Activated T-cell treated with anti-CD3 and anti-CD28 coated beads, Interleukin-2, amount 50 U/mL, for 72 hours (primary cell): ENCODE data around the gene PSMB9. TPM values are rescaled to one million over a fixed set of nuclear protein-coding genes. Genes with fewer than 3 reads are reported as not detected.
"Not testable (repeated sequence)": the region's sequence is repeated elsewhere in the genome, so short reads cannot be mapped to it uniquely, and the experiment has no call there.

Experiments
- ATAC-seq, 2 donors: fragments of 150-1000 bp; cut with Tn5 transposase; replicated peaks in 1 of 2; 2 replicates each; pipeline ENCODE4 v1.10.0; 2021; ENCODE audit warnings: moderate library complexity in 2 of 2, mild to moderate bottlenecking in 1 of 2
- DNase-seq, 2 donors: peaks; one replicate each; pipeline ENCODE4 v3.0.0; 2021 to 2022; ENCODE audit warnings: mixed read lengths in 1 of 2
- H3K27ac Mint-ChIP-seq: one replicate; pipeline ENCODE4 v1.8.0; 2022; ENCODE audit warnings: mild to moderate bottlenecking, moderate library complexity, mixed read lengths
- H3K27me3 Mint-ChIP-seq: one replicate; pipeline ENCODE4 v1.8.0; 2022; ENCODE audit warnings: low read depth, mixed read lengths
- H3K36me3 Mint-ChIP-seq, 2 donors: one replicate each; pipeline ENCODE4 v1.8.0; 2022; ENCODE audit warnings: mixed read lengths in 2 of 2, mild to moderate bottlenecking in 1 of 2; ENCODE audit not compliant: insufficient read depth in 2 of 2
- H3K4me1 Mint-ChIP-seq: one replicate; pipeline ENCODE4 v1.8.0; 2022; ENCODE audit warnings: low read depth, mixed read lengths
- H3K4me3 Mint-ChIP-seq, 2 donors: one replicate each; pipeline ENCODE4 v1.8.0; 2022; ENCODE audit warnings: mild to moderate bottlenecking in 2 of 2, mixed read lengths in 2 of 2, moderate library complexity in 2 of 2
- H3K9me3 Mint-ChIP-seq, 2 donors: one replicate each; pipeline ENCODE4 v1.8.0; 2022; ENCODE audit warnings: mixed read lengths in 2 of 2
- total RNA-seq, 2 donors: library from RNA; stranded (reverse); gene quantifications; one replicate each; pipeline ENCODE4 v1.2.3, GENCODE V29; 2022

Gene PSMB9
- total RNA-seq, 2 donors from 2014 or later: 271 to 299 TPM

DNA sequence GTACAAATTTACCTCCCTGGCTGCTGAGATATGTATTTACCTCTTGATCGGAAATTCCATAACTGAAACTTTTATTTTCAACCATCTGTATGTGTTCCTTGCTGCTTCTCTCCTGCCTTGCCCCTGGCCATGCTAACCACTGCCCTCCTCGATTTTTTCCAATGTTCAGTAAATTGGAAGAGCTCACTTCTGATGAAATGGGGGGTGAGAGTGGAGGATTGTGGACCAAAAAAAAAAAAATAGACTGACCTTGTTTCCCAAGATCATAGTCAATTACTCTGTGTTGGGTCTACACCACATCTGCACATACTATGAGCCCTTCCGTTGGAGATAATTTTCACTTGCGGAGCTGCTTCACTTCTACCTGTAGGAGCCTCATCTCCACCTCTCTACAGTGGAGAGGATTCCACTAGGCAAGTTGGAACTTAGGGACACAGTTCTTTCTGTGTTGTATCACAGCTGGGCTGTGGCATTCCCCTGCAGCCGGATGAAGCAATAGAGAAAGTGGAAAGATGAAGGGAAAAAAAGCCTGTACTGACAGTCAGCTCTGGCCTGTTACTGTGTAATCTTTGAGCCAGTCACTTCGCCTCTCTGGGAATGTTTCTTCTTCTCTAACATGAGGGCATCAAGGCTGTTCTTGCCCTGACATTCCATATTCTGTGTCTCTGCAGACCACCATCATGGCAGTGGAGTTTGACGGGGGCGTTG, 1.6 kb downstream of the PSMB9 start:
- DNase-seq: no peak
- peak overlapping the region; percentile 99 for H3K27ac Mint-ChIP-seq
- H3K9me3 Mint-ChIP-seq: no peaks in the 10 kb centered on the region
- H3K36me3 Mint-ChIP-seq: peaks cover 44 to 74% of the 10 kb centered on the region in 2 donors
- peaks cover 72% of the 10 kb centered on the region for H3K4me1 Mint-ChIP-seq
- no peaks in the 10 kb centered on the region for H3K27me3 Mint-ChIP-seq
- H3K4me3 Mint-ChIP-seq: peak overlapping the region; percentile 94 to 100
- no peak for ATAC-seq

DNA sequence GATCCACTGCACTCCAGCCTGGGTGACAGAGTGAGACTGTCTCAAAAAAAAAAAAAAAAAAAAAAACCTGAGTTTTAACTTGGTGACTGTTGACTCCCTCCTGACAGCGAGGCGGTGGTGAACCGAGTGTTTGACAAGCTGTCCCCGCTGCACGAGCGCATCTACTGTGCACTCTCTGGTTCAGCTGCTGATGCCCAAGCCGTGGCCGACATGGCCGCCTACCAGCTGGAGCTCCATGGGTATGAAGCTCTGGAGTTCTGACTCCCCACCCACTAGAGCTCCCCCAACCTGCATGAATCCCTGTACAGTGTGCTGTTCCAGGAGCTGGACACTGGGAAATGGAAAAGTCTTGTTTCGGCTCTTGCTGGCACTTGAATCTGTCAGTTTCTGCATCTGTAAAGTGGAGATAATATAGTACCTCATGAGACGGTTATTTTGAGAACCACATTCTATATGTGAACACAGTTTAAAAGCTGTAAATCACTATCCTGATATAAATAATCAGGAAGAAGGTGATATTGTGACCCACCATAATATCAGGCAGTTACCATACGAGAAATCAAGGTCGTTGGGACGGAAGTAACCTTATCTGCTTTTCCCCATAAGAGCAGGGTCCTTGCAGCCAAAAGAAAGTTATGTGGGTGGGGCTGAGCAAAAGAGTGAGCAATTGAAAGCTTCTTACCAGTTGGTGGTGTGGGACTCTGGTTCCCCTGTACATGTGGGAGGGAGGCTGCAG, 3.3 kb downstream of the PSMB9 start:
- Mint-ChIP-seq H3K9me3 (no peaks in the 10 kb centered on the region), H3K36me3 (peaks cover 31 to 63% of the 10 kb centered on the region in 2 donors), H3K4me3 (peak overlapping the region; percentile 43 to 94), H3K4me1 (peaks cover 66% of the 10 kb centered on the region), H3K27me3 (no peaks in the 10 kb centered on the region), H3K27ac (peak overlapping the region; percentile 72)
- ATAC-seq (no peak), DNase-seq (no peak)

DNA sequence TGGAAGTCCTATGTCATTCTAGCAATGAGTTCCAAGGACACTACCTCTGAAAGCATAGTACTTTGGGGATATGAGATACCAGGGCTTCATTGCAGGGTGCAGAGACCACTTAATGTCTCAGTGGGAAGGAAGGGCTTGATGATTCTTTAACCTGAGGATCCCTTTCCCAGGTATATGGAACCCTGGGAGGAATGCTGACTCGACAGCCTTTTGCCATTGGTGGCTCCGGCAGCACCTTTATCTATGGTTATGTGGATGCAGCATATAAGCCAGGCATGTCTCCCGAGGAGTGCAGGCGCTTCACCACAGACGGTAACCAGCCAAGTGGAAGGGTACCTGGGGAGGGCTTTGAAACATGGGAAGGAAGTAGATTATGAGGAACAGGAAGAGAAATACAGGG, 4.2 kb downstream of the PSMB9 start:
- ATAC-seq (no peak), DNase-seq (no peak)
- Mint-ChIP-seq H3K36me3 (peaks cover 25 to 56% of the 10 kb centered on the region in 2 donors), H3K27me3 (no peaks in the 10 kb centered on the region), H3K4me1 (peaks cover 66% of the 10 kb centered on the region), H3K9me3 (no peaks in the 10 kb centered on the region), H3K4me3 (peak overlapping the region in 1 of 2 donors; percentile 94), H3K27ac (no peak overlapping the region)

DNA sequence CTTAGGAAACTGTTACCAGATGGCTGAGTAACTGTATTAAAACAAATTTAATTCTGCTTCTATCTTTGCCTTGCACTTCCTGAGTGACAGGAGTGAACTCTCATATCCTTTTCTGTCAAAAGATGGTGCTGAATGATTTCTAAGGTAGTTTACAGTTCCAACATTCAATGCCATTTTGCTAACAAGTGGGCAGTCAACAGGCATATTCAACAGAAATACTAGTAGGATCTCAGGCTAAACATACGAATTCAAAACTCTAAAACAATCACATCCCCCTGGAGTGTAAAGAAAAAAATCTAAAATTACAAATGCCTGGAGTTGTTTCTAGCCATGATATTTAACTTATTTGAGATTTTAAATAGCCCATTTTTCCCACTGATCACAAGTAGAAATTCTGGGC, 6.7 kb downstream of the PSMB9 start:
- H3K9me3 Mint-ChIP-seq: no peaks in the 10 kb centered on the region
- no peak overlapping the region for H3K4me3 Mint-ChIP-seq
- DNase-seq (no peak), ATAC-seq (no peak)
- peaks cover 64% of the 10 kb centered on the region for H3K4me1 Mint-ChIP-seq
- peak overlapping the region; percentile 18 for H3K27ac Mint-ChIP-seq
- H3K27me3 Mint-ChIP-seq: no peaks in the 10 kb centered on the region
- peaks cover 13 to 41% of the 10 kb centered on the region in 2 donors for H3K36me3 Mint-ChIP-seq

DNA sequence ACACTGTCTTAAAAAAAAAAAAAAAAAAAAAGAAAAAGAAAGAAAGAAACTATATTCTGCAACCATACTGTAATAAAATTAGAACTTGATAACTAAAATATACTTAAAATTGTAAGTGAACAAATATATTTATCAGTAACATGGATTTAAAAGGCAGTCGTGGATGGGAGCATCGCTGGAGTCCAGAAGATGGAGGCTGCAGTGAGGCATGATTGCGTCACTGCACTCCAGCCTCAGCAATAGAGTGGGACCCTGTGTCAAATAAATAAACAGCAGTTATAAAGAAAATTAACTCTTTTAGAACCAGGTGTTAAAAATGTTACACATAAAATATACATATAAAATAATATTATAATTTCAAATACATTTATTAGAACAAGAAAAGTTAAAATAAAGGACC, 8.7 kb downstream of the PSMB9 start:
- Mint-ChIP-seq H3K36me3 (peaks cover 3 to 23% of the 10 kb centered on the region in 2 donors), H3K4me1 (peaks cover 64% of the 10 kb centered on the region), H3K27ac (no peak overlapping the region)

DNA sequence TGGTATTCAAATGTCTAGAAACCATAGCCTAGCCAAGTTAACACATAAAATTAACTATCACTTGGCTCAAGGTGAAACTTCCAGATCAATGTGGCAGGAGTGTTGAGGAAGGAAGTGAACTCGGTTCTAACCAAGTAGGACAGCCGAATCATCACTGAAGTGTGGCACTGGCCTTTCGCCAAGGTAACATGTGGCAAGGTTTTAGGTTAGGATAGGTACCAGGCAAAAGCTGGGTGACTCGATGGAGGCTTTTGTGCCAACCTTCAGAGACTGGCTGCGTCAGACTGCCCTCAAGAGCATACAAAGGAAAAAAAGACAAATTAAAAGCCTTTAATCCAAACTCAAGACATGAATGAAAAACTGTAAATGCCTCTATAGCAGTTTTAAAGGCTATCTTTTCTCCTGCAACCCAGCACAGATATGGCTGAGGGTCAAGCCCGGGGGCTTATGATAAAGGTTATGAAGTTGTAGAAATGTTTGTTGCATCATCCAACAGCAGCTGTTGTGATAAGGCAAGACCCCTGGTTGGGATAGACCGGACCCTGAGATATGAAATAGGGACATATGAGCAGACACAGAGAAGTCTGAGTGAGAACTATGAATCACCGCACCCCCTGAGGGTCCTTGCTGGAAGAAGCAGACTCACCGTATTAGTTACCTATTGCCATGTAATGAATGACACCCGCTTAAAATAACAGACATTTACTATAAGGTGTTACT, 11.9 kb downstream of the PSMB9 start:
- Mint-ChIP-seq H3K27me3 (no peaks in the 10 kb centered on the region), H3K4me3 (no peak overlapping the region), H3K9me3 (no peaks in the 10 kb centered on the region), H3K27ac (peak overlapping the region; percentile 84), H3K36me3 (peaks cover 0 to 4% of the 10 kb centered on the region in 2 donors), H3K4me1 (peaks cover 43% of the 10 kb centered on the region)
- ATAC-seq (peak in 1 of 2 donors; percentile 30), DNase-seq (no peak)

More for the DNA sequence above, 8.7 kb downstream of the PSMB9 start:
- Mint-ChIP-seq H3K4me3 (no peak overlapping the region), H3K27me3 (no peaks in the 10 kb centered on the region), H3K9me3 (no peaks in the 10 kb centered on the region)
- DNase-seq (no peak), ATAC-seq (no peak)

DNA sequence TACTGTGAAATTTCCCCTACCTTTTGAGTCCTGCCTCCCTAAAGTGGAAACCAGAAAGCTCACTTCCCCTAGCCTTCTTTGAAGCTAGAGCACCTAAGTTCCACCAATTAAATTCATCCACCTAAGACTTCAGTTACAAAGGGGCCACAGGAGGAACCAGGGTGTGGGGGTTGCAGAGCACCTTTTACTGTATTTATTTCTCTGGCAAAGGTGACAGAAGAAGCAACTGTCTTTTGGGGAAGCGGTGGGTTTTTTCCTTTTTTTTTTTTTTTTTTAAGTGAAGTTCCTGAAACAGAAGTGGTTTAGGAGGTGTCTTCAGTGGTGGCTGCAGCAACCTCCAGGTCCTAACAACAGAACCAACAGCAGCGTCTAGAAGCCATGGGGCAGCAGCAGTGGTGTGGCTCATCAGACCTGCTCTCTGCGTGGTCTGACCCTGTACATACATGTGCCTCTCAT, 13.1 kb downstream of the PSMB9 start:
- H3K27ac Mint-ChIP-seq: peak overlapping the region; percentile 84
- H3K4me3 Mint-ChIP-seq: peak overlapping the region; percentile 53 to 68
- ATAC-seq (peak; percentile 57 to 61), DNase-seq (no peak)
- H3K4me1 Mint-ChIP-seq: peaks cover 37% of the 10 kb centered on the region
- H3K27me3 Mint-ChIP-seq: no peaks in the 10 kb centered on the region
- H3K36me3 Mint-ChIP-seq: peaks cover 0 to 1% of the 10 kb centered on the region in 2 donors
- no peaks in the 10 kb centered on the region for H3K9me3 Mint-ChIP-seq

DNA sequence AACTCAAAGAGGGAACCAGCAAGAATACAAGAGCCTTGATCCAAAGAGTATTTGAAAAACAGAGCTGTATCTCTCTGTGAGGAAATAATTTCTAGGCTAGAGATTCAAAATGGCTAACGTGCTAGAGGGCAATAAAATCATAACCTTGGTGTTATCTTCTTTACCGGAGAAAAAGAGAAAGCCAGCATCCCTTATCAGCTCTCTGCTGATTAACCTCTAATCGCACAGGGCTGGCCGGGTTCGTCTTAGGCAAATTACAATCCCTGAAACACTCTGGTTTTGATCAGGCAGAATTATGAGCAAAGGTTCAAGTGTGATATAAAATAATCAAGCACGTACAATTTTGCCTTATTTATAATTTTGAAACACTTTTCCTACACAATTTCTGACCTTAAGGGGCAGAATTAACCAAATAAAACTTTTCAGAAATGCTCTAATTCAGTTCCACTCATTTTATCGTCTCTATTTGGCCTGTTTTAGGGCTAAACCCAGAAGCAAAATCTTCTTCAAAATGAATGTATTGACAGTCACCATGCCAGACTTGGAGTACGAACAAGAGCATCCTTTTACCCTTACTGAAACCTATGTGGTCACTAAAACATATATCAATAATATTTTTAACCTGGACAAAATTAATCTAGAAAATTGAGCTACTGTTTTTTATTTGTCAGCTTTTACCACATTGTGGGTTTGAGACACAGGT, 13.7 kb downstream of the PSMB9 start:
- peaks cover 37% of the 10 kb centered on the region for H3K4me1 Mint-ChIP-seq
- H3K27ac Mint-ChIP-seq: peak overlapping the region; percentile 84
- DNase-seq: no peak
- peak; percentile 31 to 49 for ATAC-seq
- H3K36me3 Mint-ChIP-seq: peaks cover 0 to 1% of the 10 kb centered on the region in 2 donors
- no peaks in the 10 kb centered on the region for H3K27me3 Mint-ChIP-seq
- H3K9me3 Mint-ChIP-seq: no peaks in the 10 kb centered on the region
- peak overlapping the region in 1 of 2 donors; percentile 68 for H3K4me3 Mint-ChIP-seq

DNA sequence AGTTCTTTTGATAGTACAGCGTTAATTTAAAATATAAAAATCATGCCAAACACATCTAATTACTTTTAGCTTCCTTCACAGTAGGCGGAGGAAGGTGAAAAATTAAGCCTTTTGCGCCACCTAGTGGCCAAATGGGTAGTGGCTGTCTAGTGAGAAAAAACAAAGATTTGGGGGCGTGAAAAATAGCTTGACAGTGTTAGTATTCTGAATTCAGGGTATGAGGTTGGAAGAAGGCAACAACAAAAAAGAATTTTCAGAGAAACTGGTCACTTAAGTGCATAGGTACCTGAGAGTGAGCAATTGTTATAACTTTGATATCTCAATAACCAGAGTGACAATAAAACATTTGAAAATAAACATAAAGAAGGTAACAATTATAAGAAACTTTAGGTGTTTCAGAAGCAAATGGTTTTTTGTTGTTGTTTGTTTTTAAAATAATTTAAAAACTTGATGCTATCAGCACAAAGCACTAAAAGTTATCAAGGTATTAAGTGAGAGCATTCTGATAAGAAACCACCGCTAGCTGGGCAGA, 14.3 kb downstream of the PSMB9 start:
- Mint-ChIP-seq H3K27ac (no peak overlapping the region), H3K27me3 (no peaks in the 10 kb centered on the region), H3K4me3 (no peak overlapping the region)

DNA sequence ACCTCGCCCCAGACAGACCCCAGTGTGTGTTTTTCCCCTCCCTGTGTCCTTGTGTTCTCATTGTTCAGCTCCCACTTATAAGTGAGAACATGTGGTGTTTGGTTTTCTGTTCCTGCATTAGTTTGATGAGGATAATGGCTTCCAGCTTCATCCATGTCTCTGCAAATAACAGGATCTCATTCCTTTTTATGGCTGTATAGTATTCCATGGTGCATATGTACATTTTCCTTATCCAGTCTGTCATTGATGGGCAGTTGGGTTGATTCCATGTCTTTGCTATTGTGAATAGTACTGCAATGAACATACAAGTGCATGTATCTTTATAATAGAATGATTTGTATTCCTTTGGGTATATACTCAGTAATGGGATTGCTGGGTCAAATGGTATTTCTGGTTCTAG, 20.0 kb downstream of the PSMB9 start:
- not testable (repeated sequence) for H3K27ac Mint-ChIP-seq, H3K4me3 Mint-ChIP-seq, DNase-seq, H3K27me3 Mint-ChIP-seq, ATAC-seq, H3K4me1 Mint-ChIP-seq, H3K36me3 Mint-ChIP-seq, H3K9me3 Mint-ChIP-seq

More for the DNA sequence above, 14.3 kb downstream of the PSMB9 start:
- ATAC-seq (peak; percentile 77 to 80), DNase-seq (peak; percentile 82 to 86)
- H3K4me1 Mint-ChIP-seq: peaks cover 37% of the 10 kb centered on the region
- H3K9me3 Mint-ChIP-seq: no peaks in the 10 kb centered on the region
- peaks cover 0 to 1% of the 10 kb centered on the region in 2 donors for H3K36me3 Mint-ChIP-seq

DNA sequence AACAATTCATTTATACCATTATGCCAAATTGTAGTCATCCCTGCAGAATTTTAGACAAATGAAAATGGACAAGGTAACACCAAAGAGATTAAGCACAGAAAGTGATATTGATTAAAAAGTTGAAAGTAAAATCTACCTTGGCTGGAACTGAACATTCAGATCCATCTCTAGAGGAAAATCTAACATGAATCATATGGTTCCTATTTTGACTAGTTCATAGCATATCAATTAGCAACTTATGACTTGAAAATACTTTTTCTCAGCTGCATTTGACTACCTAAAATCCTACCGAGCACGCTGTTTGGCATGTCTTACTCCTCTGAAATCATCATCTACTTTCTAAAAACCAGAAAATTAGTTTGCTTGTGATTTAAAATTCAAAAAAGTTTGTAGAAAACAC, 22.6 kb downstream of the PSMB9 start:
- Mint-ChIP-seq H3K4me1 (peaks cover 5% of the 10 kb centered on the region), H3K4me3 (no peak overlapping the region)
- no peak for ATAC-seq

DNA sequence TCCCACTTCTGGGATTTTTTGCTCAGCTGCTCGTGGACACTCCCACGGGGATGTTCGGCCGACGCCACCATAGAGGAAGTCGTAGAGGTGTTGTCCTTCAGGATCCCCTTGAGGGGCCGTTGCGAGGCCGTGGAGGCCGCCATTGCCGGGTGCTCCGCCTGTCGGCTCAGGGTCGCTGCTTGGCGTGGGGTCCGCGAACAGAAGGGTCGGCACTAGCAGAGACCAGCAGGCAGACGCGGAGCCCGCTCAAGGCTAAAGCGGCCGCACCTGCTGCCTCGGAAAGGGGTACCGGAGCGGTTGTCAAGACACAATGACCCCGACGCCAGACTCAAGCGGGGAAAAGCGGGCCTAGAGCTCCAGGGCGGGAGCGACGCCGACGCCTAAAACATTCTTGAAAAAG, 25.7 kb downstream of the PSMB9 start:
- ATAC-seq (no peak), DNase-seq (no peak)
- Mint-ChIP-seq H3K4me3 (no peak overlapping the region), H3K9me3 (no peaks in the 10 kb centered on the region), H3K27me3 (no peaks in the 10 kb centered on the region), H3K4me1 (peaks cover 13% of the 10 kb centered on the region), H3K36me3 (no peaks in the 10 kb centered on the region), H3K27ac (no peak overlapping the region)

More for the DNA sequence above, 22.6 kb downstream of the PSMB9 start:
- H3K9me3 Mint-ChIP-seq: no peaks in the 10 kb centered on the region
- DNase-seq: no peak
- peaks cover 0 to under 1% of the 10 kb centered on the region in 2 donors for H3K36me3 Mint-ChIP-seq
- H3K27me3 Mint-ChIP-seq: no peaks in the 10 kb centered on the region
- H3K27ac Mint-ChIP-seq: no peak overlapping the region
